Thyroid gland (tissue), 4 donors: ENCODE data around the gene THSD7A.

Experiments used
- CTCF ChIP-seq, 6 experiments: fragments of 200-600 bp in 3 of 6; fragments of 450-650 bp in 3 of 6; sonication (generic) in 3 of 6; IDR thresholded peaks; one replicate each; pipeline ENCODE4 v1.5.1; 2016 to 2019; ENCODE audit warnings: antibody characterized with exemption in 6 of 6, mild to moderate bottlenecking in 2 of 6, inconsistent platforms in 1 of 6, moderate library complexity in 1 of 6
- POLR2A ChIP-seq, 2 donors: fragments of 450-650 bp; IDR thresholded peaks; one replicate each; pipeline ENCODE4 v1.6.1; 2017; ENCODE audit warnings: antibody characterized with exemption in 2 of 2, mild to moderate bottlenecking in 2 of 2, moderate library complexity in 1 of 2

DNA sequence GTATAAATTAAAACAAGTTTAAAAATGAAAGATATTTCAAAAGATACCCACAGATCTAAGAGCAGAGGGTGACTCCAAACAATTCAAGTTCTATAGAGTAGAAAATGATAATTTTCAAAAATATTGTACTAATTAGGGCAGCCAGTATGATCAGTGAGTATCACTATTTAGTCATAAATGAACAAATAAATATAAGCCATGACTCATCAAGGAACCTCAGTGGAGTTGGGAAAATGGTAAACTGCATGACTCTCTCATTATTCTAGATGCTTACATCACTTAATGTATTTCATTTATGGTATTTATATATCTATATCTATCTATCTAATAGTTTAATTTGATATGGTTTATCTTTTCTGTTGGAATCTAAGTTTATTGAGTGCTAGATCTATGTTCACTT lies 94.3 kb downstream of the THSD7A start:
- TF ChIP-seq CTCF (IDR thresholded peaks at IDR 0.05), result no peak
- TF ChIP-seq POLR2A (IDR thresholded peaks at IDR 0.05), result no peak
